ENCODE data around the gene BRMS1.

DNA sequence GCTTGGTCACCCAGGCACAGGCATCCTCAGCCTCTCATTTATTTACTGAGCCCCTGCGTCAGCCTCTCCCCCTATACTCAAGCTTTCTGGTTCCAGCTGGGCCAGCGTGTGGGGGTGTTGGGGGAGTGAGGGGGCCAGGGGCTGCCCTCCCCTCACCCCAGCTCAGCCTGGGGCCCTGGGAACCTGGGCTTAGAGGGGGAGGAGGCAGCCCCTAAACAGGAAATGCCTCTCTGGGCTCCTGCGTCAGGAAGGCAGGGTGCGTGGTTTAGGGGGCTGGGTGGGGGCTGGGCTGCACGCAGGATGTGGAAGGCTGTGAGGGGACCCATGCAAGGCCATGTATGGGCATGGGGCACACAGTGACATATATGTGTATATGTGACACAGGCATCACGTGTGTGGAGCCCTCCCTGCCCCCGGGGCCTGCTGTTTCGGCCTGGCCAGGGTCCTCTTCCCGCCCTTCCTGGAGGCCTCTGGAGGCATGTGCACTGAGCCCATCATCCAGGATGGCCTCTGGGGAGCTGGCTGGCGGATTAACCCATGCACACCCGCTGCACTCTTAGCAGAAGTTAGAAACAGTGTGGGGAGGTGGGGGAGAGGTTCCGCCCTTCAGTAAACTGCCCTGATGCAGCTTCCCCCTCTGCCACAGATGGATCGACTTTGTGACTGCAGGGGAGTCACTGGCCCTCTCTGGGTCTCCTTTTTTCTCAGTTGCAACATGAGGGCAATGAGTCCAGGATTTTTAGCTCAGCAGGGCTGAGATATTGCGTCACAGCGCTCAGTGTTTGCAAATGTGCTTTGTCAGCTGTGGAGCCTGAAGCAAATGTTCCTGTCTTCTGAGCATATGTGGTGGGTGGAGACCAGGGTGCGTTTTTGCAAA lies 26.9 kb downstream of the BRMS1 start:
- TF ChIP-seq, protein P1, sequence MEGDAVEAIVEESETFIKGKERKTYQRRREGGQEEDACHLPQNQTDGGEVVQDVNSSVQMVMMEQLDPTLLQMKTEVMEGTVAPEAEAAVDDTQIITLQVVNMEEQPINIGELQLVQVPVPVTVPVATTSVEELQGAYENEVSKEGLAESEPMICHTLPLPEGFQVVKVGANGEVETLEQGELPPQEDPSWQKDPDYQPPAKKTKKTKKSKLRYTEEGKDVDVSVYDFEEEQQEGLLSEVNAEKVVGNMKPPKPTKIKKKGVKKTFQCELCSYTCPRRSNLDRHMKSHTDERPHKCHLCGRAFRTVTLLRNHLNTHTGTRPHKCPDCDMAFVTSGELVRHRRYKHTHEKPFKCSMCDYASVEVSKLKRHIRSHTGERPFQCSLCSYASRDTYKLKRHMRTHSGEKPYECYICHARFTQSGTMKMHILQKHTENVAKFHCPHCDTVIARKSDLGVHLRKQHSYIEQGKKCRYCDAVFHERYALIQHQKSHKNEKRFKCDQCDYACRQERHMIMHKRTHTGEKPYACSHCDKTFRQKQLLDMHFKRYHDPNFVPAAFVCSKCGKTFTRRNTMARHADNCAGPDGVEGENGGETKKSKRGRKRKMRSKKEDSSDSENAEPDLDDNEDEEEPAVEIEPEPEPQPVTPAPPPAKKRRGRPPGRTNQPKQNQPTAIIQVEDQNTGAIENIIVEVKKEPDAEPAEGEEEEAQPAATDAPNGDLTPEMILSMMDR (conservative IDR thresholded peaks at IDR 0.05; ENCODE audit: low read depth in 2 of 2), result no peak
- TF ChIP-seq EZH2 (IDR thresholded peaks at IDR 0.05; ENCODE audit: low read depth, unreplicated experiment), result no peak
- TF ChIP-seq POLR2AphosphoS5 (IDR thresholded peaks at IDR 0.05; ENCODE audit: low read depth), result no peak
- TF ChIP-seq, protein P2, sequence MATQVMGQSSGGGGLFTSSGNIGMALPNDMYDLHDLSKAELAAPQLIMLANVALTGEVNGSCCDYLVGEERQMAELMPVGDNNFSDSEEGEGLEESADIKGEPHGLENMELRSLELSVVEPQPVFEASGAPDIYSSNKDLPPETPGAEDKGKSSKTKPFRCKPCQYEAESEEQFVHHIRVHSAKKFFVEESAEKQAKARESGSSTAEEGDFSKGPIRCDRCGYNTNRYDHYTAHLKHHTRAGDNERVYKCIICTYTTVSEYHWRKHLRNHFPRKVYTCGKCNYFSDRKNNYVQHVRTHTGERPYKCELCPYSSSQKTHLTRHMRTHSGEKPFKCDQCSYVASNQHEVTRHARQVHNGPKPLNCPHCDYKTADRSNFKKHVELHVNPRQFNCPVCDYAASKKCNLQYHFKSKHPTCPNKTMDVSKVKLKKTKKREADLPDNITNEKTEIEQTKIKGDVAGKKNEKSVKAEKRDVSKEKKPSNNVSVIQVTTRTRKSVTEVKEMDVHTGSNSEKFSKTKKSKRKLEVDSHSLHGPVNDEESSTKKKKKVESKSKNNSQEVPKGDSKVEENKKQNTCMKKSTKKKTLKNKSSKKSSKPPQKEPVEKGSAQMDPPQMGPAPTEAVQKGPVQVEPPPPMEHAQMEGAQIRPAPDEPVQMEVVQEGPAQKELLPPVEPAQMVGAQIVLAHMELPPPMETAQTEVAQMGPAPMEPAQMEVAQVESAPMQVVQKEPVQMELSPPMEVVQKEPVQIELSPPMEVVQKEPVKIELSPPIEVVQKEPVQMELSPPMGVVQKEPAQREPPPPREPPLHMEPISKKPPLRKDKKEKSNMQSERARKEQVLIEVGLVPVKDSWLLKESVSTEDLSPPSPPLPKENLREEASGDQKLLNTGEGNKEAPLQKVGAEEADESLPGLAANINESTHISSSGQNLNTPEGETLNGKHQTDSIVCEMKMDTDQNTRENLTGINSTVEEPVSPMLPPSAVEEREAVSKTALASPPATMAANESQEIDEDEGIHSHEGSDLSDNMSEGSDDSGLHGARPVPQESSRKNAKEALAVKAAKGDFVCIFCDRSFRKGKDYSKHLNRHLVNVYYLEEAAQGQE (IDR thresholded peaks at IDR 0.05; ENCODE audit: unreplicated experiment), result no peak

All from GM23338 (cell line).